Ureter (tissue), 1 donor: ENCODE measurements around the gene PDE5A. TPM values are rescaled to one million over a fixed set of nuclear protein-coding genes. Genes with fewer than 3 reads are reported as not detected.
"Not testable (repeated sequence)": the region's sequence is repeated elsewhere in the genome, so short reads cannot be mapped to it uniquely, and the experiment has no call there.

Experiments used
- DNase-seq: peaks from one replicate; pipeline ENCODE4 v3.0.0-alpha.2; 2020; ENCODE audit warnings: low spot score
- total RNA-seq: library from RNA; stranded (reverse); gene quantifications from one replicate; pipeline ENCODE4 v1.2.4, GENCODE V29; 2023
- donor health status: DM: yes; HTN: yes; CAD: no.

PDE5A gene
- 74.4 TPM for total RNA-seq

DNA sequence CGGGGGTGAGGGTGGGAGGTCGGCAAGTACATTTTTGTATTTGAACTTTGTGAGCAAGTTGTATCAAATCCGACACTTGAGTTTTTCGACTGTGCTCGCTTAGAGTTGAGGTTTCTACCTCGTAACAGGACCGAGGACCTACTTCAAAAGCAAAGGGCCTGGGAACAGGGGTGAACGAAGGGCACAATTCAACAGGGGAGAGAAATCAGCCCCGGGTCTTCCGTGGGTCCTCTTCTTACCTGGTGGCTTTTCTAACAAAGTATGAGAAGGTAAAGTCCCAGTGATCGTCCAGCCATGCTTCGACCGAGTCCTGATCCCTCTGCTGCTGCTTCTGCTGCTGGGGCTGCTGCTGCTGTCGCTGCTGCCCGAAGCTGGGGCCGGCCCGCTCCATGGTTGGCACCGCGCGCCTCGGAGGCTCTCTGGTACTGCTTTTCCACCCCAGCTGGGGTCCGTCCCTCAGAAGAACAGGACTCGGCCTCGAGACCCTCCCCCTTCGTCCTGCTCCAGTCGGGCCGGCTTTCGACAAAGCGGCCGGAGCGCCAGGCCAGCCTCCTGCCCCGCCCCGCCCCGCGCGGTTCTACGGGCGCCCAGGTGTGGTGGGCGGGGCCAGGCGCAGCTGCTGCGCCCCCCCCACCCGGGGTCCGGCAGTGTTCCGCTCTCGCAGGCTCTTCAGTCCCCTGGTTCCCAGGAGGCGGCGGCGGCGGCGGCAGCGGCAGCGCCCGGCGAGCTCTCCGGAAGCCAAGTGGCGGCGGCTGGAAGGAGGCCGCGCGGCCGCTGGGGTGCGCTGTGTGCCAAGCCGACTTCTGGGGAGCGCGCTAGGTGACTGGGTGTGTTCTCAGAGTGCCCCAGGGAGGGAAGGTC is at the start of gene PDE5A:
Gene PDE5A, minus strand, starts transcription at position 524 of the 861 bp plus-strand sequence. Its CDS starts 133 bp downstream, at position 391.
- peak; percentile 86 for DNase-seq

DNA sequence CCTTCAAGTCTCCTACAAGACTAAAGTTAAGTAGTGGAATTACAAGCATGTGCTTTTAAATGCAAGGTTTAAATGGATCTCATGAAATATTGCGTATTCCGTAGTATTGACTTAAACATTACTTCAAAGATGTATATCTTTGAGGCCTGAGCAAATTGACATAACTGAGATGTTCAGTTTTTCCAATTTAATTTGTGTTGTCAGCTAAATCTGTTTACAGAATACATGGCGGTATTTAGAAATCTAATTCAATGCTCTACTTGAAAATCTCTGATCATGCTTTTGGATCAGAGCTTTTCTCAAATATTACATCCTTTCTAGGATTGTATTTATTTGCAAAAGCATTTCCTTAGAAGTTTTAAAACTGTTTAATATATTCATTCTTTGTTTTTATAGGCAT is 47.5 kb upstream of the PDE5A start:
- DNase-seq = no peak

DNA sequence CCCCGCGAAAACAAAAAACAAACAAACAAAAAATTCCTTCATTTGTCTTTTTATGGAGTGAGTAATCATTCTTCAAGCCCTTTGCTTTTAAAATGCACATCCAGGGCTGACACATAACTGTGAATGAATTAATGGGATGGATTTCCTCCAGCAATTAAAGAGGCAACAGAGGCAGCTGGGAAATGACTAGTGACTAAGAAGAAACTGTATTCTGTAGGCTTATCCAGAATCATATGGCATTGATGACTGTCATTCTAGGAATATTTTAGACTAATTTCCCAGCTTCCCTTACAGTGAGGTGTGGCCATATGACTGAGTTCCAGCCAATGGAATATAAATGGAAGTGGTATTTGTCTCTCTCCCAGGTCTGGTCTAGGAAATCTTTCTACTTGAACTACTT is 46.8 kb upstream of the PDE5A start:
- no peak for DNase-seq

GRCh38 chr4:119672938-119673337 is 44.3 kb upstream of the PDE5A start:
- DNase-seq = no peak

- DNase-seq = no peak
Measured at GRCh38 chr4:119672086-119672485, 43.5 kb upstream of the PDE5A start.

GRCh38 chr4:119671205-119671604 is 42.6 kb upstream of the PDE5A start:
- no peak for DNase-seq

- DNase-seq = no peak
Measured at GRCh38 chr4:119667802-119668201, 39.2 kb upstream of the PDE5A start.

GRCh38 chr4:119666653-119667091 is 38.1 kb upstream of the PDE5A start:
- no peak for DNase-seq

- DNase-seq = no peak
Measured at GRCh38 chr4:119665752-119666151, 37.1 kb upstream of the PDE5A start.

GRCh38 chr4:119664168-119664907 is 35.7 kb upstream of the PDE5A start:
- no peak for DNase-seq

DNA sequence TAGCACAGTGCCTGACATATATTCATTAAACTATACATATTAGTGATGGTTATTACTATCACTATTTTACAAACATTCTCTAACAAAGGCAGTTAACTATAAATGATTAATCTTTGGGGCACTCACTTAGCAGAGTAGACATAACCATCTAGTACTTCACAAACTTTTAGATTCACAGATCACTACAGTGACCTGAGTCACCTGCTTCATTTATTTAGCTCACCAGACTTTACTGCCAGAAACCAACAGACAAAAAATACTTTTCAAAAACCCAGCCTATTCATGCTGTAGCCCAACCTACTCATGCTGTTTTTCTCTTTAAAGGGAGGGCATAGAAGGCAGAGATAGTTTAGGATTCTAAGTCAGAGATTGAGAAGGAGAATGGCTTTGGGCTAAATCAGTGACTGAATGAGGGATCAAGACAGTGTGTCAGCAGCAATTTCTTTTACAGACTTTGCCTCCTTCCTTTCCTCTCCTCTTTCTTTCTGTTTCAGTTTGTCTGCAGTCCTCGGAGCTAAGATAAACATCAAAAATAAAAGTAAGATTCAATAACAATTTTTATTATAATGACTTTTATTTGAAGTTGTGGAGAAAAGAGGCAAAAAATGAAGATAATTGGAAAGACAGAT is 34.7 kb upstream of the PDE5A start:
- no peak for DNase-seq

DNA sequence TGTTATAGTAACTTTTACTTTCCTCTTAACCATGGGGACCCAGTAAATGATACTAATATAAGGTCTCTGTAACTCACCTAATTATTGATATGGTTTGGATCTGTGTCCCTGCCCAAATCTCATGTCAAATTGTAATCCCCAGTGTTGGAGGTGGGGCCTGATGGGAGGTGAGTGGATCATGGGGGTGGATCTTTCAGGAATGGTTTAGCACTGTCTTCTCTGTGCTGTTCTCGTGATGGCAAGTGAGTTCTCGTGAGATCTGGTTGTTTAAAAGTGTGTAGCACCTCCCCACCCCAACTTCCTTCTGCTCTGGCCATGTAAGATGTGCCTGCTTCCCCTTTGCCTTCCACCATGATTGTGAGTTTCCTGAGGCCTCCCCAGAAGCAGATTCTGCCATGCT is 34.0 kb upstream of the PDE5A start:
- DNase-seq = not testable (repeated sequence)

DNA sequence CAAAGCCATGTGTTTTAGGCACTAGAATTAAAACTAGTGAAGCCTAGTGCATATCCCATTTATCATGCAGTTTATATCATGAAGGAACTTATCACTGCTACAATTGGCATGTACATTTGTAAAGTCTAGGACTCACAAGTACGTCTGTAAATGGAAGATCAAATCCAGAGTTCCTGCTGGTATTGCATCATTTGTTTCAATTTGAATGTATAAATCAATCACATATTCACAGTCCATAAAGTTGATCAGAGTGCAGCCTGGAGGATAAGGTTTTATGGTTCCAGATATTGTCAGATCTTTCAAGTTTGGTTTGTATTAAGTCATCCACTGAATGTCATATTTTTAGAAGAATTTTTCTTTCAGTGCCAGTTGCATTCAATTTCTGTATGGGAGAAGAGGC is 32.6 kb upstream of the PDE5A start:
- DNase-seq = no peak

GRCh38 chr4:119659576-119659975 is 31.0 kb upstream of the PDE5A start:
- DNase-seq = no peak

DNA sequence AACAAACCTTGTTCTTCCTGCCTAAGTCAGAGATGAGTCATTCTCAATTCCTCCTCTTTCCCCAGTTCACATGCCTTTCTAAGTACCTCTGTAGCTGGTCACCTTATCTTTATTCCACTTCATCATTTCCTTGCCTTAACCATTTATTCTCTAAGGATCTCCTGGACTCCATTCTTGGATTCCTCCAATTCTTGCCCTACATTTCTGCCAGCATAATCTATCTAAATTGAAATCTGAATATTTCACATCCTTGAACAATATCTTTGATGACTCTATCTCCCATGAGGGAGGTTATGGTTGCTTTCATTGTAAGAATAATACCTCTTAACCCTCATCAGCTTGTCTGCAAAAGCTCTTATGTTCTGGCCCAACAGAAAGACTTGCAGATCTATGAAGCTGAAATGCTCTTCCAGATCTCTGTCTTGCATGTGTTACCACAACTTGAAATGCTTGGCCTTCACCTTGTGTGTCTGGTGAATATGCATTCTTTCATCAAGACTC is 28.6 kb upstream of the PDE5A start:
- DNase-seq = no peak

GRCh38 chr4:119656342-119656741 is 27.7 kb upstream of the PDE5A start:
- no peak for DNase-seq

DNA sequence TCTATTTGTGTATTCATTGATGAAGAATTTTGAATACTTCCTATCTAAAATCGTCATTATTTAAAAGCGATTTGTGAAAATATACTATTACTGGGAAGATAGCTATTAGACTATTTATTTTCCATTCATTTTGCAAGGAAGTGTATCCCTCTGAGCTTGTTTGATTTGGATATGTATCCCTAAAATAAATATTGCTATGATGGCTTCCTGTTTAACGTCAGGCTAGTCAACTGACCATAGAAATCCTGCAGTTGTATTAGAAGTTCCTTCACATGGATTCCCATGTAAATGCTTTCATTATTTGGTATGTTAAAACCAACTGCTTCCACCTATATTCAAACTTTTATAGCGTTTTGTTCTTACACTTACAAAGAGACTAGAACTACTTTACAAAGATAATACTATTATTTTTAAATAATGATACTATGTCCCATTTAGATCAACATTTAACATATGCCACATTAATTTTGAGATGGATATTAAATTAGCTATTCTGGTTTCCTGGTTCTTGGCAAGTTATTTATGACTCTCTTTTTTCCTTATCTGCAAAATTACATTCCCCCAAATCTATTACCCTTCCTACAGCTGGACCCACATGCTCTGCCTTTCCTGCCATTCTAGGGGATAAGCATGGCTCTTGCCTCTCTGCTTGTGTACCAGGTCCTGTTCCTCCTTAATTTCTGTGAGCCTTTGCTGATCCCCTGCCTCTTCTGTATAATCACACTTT is 26.7 kb upstream of the PDE5A start:
- DNase-seq = no peak

DNA sequence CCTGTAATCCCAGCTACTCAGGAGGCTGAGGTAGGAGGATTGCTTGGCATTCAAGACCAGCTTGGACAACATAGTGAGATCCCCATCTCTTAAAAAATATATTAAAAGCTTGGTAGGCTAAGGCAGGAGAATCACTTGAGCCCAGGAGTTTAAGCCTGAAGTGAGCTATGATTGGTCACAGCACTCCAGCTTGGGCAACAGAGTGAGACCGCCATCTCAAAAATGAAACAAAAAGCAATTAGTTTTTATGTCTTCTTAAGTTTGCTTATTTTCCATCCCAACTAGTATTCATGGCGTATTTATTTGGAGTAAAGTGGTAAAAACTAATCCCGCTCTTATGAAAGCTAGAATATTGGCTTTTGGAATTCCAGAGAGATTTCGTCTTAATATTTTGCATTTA is 25.4 kb upstream of the PDE5A start:
- no peak for DNase-seq

GRCh38 chr4:119652998-119653397 is 24.4 kb upstream of the PDE5A start:
- no peak for DNase-seq

DNA sequence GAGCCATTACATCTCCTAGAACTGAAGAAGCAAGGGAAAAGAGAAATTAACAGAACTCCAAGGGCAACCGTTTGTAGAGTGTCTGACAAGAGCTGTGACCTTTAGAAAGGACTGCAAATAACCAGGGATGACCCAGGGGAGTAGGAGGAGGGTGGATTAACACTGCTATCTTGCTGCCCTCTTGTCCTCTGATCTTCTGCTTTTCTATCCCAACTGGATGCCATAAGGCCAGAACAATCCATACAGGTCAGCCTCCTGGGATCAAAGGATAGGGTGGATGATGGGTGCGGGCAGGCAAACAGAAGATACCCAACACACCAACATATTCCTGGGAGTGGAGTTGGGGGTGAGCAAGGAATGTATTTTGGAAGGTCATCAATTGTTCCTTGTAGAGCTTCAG is 19.8 kb upstream of the PDE5A start:
- DNase-seq = no peak

DNA sequence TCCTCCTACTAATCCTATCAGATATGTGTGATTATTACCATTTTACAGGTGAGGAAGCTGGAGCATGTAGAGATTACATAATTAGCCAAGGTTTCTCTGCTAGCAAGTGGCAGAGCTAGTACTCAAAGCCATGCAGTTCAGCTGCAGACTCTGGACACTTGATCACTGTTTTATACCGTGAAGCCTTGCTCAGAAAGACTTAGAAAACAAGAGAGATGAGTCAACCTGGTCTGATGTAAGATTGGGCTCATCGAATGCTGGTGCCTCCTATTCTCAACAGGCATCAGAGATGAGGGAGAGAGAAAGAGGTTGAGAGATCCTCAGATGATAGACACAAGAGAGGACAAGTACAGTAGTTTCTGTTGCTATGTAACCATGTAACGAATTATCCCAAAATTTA is 19.0 kb upstream of the PDE5A start:
- DNase-seq = no peak
